Erythroblast (primary cell): ENCODE measurements around the gene WDFY4.

Experiments used
- DNase-seq, 2 experiments: peaks; one replicate each; lab custom pipeline; 2025; lab: John Stamatoyannopoulos, UW
- GATA1 ChIP-seq: IDR thresholded peaks from 2 replicates; pipeline ENCODE4 v1.6.1; 2011; ENCODE audit warnings: low read depth, mild to moderate bottlenecking, control low read depth, low read length, moderate library complexity
- POLR2A ChIP-seq: IDR thresholded peaks from 2 replicates; pipeline ENCODE4 v1.6.1; 2011; ENCODE audit warnings: mild to moderate bottlenecking, low read length

WDFY4 gene

DNA sequence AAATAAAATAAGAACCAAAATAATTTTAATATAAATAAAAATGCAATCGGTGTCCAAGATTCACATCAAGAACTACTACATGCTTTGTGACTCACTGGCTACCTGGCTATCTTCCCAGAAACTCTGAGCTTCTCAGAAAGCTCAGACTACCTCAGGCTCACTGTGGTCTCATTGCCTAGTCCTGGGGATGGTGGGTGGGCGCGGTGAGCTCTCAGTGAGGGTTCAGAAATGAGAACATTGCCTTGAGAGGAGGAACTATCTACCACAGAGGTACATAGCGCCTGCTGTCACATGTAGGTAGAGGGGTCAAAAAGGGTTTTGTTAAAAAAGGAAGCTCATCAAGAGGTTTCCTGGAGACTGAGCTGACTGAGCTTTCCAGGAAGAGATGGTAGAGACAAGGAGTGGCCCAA lies 108.0 kb downstream of the WDFY4 start:
- TF ChIP-seq POLR2A (no peak), GATA1 (no peak)
- no peak for DNase-seq

DNA sequence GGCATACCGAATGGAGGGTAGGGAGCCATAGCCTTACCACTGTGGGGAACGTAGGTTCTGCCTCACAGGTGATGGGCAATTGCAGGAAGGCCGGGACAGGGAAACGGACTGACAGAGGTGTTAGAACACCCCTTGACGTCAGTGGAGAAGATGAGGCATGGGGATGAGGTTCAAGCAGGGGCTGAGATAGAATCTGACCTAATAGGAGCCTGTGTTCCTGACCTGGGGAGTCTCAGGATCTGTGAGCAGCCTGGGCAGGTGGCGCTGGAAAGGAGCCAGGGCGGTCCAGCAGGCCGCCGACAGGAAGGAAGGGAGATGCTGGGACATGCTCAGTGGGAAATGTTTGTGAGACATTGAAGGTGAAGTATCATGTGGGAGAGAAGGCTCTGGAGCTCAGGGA lies 109.4 kb downstream of the WDFY4 start:
- DNase-seq: no peak
- TF ChIP-seq POLR2A (no peak), GATA1 (no peak)

DNA sequence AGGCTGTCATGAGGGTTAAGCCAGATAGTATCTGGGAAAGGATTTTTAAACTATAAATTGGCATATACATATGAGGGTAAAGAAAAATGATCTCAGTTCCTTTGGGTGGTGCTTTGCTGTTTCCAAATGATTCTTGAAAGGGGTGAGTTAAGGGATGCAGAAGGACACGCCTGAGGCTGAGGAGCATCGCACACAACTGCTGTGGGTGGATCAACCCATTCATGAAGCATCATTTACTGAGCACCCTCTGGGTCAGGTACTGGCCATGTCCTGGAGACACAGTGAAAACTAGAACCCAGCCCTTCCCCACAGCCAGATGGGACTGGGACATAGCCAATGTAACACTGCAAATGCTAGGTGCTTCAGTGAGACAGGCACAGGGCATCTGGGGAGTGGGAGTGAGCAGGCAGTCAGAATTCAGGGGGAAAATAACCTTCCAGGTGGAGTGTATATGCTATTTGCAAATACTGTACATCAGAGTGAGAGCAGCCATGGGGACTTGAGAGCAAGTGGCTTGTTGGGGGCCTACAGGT lies 112.1 kb downstream of the WDFY4 start:
- TF ChIP-seq GATA1 (no peak), POLR2A (no peak)
- DNase-seq: no peak

DNA sequence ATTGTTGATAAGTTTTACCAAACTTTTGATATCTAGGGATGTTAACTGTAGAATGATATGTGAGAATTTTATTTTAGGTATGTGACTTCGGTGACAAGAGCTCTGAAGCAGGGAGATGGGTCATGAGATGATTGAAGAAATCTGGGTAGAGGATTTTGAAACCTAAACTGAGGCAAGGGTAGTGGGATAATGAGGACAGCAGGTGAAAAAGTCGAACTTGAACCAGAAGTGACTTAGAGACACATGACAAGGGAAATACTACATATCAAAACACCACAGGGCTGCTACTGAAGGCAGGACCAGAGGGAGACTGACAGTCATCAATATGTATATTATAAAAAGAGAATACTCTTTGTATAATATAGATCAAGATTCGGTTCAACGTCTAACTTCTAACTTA lies 113.2 kb downstream of the WDFY4 start:
- no peak for DNase-seq
- TF ChIP-seq POLR2A (no peak), GATA1 (no peak)

- DNase-seq: no peak
These were observed 114.0 kb downstream of the WDFY4 start for GRCh38 chr10:48798481-48799254.

DNA sequence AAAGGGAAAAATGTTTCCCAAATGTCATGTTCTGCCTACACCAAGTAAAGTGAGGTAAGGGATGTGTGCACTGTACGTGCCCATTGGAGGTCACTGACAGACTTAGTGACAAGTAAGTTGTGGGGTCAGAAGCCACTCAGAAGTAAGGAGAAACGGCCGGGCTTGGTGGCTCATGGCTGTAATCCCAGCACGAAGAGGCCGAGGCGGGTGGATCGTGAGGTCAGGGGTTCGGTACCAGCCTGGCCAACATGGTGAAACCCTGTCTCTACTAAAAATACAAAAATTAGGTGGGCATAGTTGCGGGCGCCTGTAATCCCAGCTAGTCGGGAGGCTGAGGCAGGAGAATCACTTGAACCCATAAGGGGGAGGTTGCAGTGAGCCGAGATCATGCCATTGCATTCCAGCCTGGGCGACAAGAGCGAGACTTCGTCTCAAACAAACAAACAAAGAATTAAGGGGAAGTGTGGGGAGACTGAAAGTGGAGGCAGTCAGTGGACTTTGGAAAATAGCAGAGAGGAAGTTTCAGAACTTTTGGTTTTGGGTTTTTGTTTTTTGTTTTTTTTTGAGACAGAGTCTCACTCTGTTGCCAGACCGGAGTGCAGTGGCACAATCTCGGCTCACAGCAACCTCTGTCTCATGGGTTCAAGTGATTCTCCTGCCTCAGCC lies 114.8 kb downstream of the WDFY4 start:
- no peak for DNase-seq

More at GRCh38 chr10:48798481-48799254, 114.0 kb downstream of the WDFY4 start:
- TF ChIP-seq GATA1 (no peak), POLR2A (no peak)

GRCh38 chr10:48800007-48800675 lies 115.5 kb downstream of the WDFY4 start:
- TF ChIP-seq GATA1 (no peak), POLR2A (no peak)
- DNase-seq: no peak

More for the DNA sequence above, 114.8 kb downstream of the WDFY4 start:
- no peak for TF ChIP-seq GATA1
- TF ChIP-seq POLR2A: no peak

DNA sequence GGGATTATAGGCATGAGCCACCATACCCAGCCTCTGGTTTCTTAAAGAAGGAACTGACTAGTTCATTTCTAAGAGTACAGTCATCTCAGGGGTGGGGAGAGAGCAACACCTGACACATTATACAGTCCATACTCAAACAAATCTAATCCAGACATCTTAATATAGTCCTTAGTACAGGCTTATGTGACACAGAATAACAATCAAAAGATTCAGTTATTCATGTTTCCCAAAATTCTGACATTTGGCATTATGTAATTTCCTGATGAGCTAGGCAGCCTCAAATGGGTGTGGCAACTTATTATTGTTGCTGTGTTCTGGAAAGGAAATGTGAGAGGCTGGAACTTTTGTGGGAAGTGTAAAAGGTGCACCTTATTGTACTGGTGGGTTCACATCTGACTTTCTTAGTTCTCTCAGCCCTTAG lies 116.3 kb downstream of the WDFY4 start:
- no peak for DNase-seq
- TF ChIP-seq POLR2A: no peak
- TF ChIP-seq GATA1: no peak

DNA sequence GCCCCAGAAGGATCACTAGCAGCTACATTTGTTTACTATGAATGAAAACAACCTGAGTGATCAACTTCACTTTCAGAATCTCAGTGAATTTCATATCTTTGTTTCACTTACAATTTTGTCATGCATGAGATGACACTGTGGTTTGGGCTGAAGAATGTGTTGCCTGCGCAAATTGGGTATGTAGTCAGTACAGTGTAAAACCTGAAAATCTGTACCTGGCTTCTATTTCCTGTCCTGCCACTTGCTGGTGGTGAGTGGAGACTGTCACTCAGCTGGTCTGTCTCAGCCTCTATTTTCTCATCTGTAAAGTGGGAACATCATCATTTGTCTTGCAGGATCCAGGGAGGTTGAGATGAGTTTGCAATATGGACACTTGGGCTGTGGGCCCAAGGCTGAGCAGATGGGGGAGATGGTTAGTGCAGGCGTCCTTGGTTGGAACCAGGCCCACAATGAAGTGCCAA lies 118.0 kb downstream of the WDFY4 start:
- no peak for DNase-seq
- TF ChIP-seq GATA1 (no peak), POLR2A (no peak)

DNA sequence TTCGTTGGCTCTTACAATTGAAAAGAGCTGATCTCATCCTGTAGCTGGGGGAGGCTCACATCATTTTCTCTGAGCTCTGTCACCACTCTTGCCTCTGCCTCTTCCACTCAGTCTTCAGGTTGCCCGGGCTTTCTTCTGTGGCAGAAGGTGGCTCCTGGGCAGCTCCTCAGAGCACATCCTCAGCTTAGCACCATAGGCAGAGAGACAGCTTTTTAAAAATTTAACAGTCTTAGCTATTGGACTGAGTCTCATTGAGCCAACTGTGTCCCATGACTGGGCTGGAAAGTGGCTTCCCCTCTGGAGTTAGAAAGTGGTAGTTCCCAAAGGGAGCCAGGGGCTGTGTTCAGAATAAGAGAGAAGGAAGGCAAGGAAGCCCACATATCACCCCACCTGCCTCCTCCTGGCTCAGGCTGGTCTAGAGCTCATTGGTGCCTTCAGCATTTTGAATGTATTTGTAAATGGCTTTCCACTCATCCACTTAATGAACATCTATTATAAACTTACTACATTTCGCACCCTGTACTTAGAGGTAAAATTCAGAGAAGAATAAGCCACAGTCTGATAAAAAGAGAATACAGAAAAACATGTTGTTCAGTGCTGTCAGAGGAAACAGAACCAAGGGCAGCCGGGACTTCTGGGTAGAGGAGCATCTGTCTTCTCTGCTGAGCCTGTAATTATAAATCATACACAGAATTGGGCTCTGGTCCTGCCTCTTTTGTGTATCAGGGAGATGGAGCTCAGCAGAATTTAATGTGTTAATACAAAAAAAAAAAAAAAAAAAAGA lies 119.3 kb downstream of the WDFY4 start:
- DNase-seq: no peak
- TF ChIP-seq GATA1 (no peak), POLR2A (no peak)

GRCh38 chr10:48804740-48805182 lies 120.1 kb downstream of the WDFY4 start:
- TF ChIP-seq GATA1: no peak
- TF ChIP-seq POLR2A: no peak
- no peak for DNase-seq

- TF ChIP-seq POLR2A (no peak), GATA1 (no peak)
- no peak for DNase-seq
These were observed 120.7 kb downstream of the WDFY4 start for GRCh38 chr10:48805411-48805810.

GRCh38 chr10:48805848-48806247 lies 121.2 kb downstream of the WDFY4 start:
- DNase-seq: no peak
- no peak for TF ChIP-seq POLR2A
- TF ChIP-seq GATA1: no peak
